AG09309 (cell line): ENCODE results near the gene FSTL4.

Source experiments
- DNase-seq: peaks from one replicate; pipeline ENCODE4 v3.0.0-alpha.2; 2010; ENCODE audit warnings: low read depth
- H3K4me3 ChIP-seq: 2 replicates; pipeline ENCODE4 v1.5.1; 2011; ENCODE audit warnings: mild to moderate bottlenecking, low read depth, low read length, moderate library complexity; ENCODE audit not compliant: control insufficient read depth
- TF ChIP-seq, protein P1 (sequence below): IDR thresholded peaks from 2 replicates; pipeline ENCODE4 v1.5.1; 2011; ENCODE audit warnings: mild to moderate bottlenecking, low read depth, low read length, inconsistent platforms; ENCODE audit not compliant: insufficient read depth, control insufficient read depth; ENCODE audit errors: missing control alignments

Gene FSTL4

DNA sequence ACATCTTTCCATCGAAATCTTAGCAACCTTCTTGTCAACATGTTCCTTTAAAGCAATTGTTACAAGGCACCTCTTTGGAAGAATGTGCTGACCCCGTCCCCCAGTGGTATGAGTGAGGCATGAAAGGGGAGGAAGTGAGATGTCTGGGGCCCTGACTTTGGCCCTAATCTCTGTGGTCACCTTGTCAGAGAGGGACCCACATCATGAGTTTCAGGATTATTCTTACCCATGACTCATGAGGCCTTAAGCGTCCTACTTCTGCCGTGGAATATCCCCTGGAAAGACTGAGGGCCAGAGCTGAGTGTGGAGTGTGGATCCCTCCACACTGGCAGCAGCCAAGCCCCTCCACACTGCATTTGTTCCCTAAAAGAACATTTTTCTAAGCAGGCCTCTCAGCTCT is 81.2 kb downstream of the FSTL4 start:
- DNase-seq, result no peak
- TF ChIP-seq, protein P1, sequence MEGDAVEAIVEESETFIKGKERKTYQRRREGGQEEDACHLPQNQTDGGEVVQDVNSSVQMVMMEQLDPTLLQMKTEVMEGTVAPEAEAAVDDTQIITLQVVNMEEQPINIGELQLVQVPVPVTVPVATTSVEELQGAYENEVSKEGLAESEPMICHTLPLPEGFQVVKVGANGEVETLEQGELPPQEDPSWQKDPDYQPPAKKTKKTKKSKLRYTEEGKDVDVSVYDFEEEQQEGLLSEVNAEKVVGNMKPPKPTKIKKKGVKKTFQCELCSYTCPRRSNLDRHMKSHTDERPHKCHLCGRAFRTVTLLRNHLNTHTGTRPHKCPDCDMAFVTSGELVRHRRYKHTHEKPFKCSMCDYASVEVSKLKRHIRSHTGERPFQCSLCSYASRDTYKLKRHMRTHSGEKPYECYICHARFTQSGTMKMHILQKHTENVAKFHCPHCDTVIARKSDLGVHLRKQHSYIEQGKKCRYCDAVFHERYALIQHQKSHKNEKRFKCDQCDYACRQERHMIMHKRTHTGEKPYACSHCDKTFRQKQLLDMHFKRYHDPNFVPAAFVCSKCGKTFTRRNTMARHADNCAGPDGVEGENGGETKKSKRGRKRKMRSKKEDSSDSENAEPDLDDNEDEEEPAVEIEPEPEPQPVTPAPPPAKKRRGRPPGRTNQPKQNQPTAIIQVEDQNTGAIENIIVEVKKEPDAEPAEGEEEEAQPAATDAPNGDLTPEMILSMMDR, result no peak
- no peak overlapping the region for H3K4me3 ChIP-seq

DNA sequence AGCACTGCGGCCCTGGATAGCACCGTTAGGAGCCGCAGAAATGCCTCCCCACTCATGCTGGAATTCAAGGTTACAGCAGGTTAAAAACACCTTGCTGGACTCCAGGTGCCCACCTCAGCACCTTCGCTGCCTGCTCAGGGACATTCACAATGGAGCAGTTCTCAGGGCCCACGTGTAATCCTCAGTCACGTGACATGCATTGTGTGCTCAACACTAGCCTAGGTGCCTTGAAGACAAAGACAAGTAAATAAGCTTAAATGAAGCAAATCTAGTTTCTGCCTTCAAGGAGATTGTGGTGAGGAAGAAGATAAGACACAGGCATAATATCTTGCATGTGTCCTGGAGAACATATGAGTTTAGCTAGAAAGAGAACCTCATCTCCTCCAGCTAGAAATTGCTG is 82.1 kb downstream of the FSTL4 start:
- TF ChIP-seq, protein P1, result no peak
- H3K4me3 ChIP-seq, result no peak overlapping the region
- DNase-seq, result no peak

DNA sequence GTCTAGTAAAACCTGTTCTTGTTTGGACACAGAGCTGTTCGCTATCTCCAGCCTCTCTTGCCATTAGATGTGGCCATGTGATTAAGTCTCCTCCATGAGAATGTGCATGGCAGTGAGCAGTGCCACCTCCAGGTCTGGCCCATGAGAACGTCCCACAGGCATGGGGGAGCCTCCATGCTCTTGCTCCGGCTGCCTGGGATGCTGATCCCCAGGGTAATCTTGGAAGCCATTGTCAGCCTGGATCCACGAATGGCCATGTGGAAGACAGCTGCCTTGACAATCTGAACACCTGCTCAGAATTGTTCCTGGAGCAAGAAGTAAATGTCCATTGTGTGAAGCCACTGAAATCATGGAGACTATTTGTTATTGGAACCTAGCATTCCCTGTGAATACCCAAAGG is 83.5 kb downstream of the FSTL4 start:
- H3K4me3 ChIP-seq, result no peak overlapping the region
- no peak for DNase-seq
- TF ChIP-seq, protein P1, result no peak

DNA sequence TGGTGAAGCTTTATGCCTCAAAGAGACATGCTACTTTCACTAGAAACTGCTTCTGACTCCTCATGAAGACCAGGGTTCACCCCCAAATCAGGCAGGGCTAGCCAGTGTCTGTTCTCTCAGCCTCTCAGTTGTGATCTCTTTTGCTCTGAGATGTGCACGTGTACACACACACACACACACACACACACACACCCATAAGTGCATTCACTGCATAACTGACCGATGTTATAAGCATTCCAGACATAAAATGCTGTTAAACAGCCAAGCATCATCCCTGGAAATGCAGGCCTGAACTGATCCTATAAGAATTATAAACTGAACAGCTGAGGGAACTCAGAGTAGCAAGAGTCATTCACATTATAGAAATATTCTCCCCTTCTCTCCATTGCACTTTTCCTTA is 85.0 kb downstream of the FSTL4 start:
- TF ChIP-seq, protein P1, result no peak
- DNase-seq, result no peak

DNA sequence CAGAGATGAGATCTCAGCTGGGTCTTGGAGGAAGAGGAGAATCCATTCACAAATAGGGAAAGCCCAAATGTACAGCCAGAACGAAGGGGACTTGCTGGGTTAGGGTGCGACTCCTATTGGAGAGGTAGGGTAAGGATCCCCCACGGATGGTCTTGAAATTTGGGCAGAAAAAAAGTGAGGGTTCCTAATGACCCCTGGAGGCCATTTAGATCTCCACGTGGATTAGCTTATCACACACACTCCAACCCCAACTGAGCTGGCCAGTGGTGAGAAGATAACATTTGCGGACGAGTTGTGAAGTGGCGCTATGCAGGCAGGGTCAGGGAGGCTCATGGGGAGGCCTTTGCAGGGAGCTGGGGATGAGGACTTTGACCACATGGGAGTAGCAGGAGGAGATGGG is 86.0 kb downstream of the FSTL4 start:
- DNase-seq, result no peak
- H3K4me3 ChIP-seq, result no peak overlapping the region
- TF ChIP-seq, protein P1, result no peak

More for the DNA sequence above, 85.0 kb downstream of the FSTL4 start:
- no peak overlapping the region for H3K4me3 ChIP-seq

DNA sequence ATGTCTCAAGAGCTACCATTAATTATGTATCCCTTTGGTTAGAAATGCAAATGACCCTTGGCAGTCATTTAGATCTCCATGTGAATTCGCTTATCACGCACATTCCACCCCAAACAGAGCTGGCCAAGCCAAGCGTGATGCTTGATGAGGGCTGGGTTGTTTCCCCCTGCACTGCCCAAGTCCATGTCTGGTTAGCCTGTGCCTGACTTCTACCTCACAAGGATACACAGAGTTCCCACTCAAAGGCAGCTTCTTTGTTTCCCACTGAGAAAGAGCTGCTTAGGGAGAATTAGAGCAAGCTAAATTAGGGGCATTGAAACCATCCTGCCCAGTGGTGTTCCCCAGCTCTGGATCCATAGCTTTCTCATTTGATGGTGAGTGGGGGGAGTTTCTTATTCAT is 87.2 kb downstream of the FSTL4 start:
- no peak overlapping the region for H3K4me3 ChIP-seq
- DNase-seq, result no peak
- TF ChIP-seq, protein P1, result no peak

DNA sequence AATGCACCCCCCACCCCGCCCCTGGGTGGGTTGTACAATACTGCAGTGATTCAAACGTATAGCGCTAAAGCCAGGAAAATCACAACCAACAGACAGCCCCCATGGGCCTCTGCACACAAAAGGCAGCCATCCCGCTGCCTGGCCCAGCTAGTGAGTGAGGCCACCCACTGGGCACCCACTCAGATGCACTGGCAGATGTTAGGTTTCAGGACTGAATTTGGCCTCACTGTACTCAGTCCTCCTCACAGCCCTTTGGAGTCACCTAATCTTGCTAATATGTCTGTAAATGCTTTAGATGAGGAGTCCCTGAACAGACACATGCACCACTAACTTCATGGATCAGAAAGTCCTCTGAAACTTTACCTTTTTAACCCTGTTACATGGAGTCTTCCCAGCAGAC is 87.7 kb downstream of the FSTL4 start:
- TF ChIP-seq, protein P1, result no peak
- no peak for DNase-seq
- no peak overlapping the region for H3K4me3 ChIP-seq
